ENCODE data around the gene ZNF285.

DNA sequence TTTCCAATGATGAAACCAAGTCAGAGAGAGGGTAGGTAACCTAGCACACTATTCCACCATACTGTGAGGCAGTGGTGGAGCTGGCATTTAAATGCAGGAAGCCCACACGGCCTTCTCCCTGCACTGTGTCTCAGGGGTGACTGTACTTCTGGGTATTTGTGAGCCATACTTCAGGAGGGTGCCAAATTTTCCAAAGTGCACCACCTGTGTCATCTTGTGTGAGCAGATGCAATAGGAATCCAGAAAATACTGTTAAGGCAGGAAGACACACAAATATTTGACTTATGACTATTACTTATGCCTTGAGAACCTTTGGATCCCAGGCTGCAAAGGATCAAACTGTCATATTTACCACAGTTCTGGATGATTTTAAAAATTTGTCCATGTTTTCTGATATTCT, 29.5 kb upstream of the ZNF285 start:
- TF ChIP-seq, protein P1, sequence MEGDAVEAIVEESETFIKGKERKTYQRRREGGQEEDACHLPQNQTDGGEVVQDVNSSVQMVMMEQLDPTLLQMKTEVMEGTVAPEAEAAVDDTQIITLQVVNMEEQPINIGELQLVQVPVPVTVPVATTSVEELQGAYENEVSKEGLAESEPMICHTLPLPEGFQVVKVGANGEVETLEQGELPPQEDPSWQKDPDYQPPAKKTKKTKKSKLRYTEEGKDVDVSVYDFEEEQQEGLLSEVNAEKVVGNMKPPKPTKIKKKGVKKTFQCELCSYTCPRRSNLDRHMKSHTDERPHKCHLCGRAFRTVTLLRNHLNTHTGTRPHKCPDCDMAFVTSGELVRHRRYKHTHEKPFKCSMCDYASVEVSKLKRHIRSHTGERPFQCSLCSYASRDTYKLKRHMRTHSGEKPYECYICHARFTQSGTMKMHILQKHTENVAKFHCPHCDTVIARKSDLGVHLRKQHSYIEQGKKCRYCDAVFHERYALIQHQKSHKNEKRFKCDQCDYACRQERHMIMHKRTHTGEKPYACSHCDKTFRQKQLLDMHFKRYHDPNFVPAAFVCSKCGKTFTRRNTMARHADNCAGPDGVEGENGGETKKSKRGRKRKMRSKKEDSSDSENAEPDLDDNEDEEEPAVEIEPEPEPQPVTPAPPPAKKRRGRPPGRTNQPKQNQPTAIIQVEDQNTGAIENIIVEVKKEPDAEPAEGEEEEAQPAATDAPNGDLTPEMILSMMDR (IDR thresholded peaks at IDR 0.05; ENCODE audit: insufficient read depth, low read length, poor library complexity, severe bottlenecking), result no peak
- no peak for TF ChIP-seq EZH2phosphoT487 (conservative IDR thresholded peaks at IDR 0.05; ENCODE audit: low read length)

All from SU-DHL-6 (cell line).